CD4-positive, alpha-beta T cell treated with Interleukin-15 for 1 hour (primary cell): ENCODE measurements around the gene UBXN6.
A peak's percentile ranks its signal among the peaks of the same experiment; 100 is the strongest.

Experiments used
- DNase-seq: peaks from one replicate; pipeline ENCODE4 v3.0.0-alpha.2; 2020

The UBXN6 gene

DNA sequence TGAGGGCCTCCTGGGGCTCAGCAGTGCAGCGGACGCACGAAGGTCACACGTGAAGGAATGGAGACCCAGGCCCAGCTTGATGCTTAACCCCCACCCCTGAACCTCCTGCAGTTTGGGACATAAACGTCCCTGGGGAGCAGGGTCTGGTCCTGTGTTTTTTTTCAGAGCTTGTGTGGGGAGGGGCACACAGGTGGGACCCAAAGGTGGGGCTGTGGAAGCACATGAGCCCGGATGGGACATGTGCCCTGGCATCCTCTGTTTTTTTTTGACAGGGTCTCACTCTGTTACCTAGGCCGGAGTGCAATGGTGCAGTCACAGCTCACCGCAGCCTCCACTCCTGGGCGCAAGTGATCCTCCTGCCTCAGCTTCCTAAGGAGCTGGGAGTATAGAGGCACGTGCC lies 20.5 kb downstream of the UBXN6 start:
- no peak for DNase-seq

DNA sequence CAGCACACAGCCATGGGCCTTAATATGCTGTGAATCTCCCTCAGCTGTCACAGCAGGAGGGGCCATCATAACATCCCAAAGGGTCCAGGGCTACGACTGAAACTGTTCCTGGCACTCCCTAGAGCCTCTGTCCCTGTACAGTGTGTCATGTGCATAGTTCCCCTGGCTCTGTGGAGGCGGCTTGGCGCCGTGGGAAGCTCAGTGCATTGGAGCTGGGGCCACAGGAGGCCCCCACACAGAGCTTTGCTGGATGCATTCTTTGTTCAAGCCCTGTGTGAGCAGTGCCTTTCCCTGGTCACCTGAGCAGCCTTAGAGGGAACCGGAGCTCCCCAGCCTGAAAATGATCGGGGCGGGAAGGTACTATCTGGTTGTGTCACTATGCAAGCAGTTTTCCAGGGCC lies 21.4 kb downstream of the UBXN6 start:
- DNase-seq: no peak

DNA sequence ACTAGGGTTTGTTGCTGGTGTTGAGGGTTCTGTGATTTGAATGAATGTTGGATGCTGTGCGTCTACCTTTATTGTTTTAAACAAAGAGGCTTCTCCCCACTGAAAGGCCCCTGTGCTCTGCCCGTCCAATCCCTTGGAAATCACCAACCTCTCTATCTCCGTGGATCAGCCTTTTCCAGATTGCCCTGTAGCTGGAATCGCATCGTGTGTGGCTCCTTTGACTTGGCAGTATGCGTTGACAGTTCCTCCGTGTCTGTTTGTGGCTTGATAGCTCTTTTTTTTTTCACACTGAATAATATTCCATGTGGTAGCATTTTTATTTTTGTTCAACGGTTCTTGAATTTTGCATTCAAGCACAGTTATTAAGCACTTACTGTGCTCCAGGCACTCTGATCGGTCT lies 23.2 kb downstream of the UBXN6 start:
- no peak for DNase-seq

DNA sequence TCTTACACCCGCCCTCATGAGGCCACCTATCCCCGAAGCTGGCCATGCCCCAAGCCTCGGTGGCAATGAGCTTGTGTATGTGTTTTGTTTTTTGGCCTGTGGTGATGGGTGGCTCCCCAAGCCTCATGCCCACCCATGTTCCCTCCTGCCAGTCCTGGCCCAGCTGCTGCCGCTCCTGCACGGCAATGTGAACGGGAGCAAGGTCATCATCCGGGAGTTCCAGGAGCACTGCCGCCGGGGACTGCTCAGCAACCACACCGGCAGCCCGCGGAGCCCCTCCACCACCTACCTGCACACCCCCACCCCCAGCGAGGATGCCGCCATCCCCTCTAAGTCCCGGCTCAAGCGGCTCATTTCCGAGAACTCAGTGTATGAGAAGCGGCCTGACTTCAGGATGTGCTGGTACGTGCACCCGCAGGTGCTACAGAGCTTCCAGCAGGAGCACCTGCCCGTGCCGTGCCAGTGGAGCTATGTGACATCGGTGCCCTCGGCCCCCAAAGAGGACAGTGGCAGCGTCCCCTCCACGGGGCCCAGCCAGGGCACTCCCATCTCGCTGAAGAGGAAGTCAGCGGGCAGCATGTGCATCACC lies 24.6 kb downstream of the UBXN6 start:
- no peak for DNase-seq

DNA sequence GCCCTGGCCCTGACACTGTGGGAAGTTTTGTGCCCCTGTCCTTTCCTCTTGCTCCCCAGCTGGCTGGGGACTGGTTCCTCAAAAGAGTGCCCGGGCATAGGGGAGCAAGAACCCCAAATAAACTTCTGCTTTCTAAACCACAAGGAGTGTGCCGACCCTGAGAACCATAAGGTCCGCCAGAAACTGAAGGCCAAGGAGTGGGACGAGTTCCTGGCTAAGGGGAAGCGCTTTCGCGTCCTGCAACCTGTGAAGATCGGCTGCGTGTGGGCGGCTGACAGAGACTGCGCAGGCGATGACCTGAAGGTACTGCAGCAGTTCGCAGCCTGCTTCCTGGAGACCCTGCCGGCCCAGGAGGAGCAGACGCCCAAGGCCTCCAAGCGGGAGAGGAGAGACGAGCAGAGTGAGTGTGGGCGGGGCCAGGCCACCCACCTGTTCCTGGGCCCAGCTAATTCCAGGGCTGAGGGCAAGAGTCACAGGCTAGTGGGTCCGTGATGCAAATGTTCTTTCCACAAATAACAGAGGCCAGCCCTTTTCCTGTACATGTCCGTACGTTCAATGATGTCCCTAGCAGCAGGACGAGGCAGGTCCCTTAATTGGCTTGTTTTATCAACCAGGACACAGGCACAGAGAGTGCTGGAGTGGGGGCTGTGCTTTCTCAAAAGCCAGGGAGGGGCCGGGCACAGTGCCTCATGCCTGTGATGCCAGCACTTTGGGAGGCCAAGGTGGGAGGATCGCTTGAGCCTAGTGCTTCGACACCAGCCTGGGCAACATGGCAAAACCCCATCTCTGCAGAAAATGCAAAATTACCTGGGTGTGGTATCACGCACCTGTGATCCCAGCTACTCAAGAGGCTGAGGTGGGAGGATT lies 25.6 kb downstream of the UBXN6 start:
- DNase-seq: peak; percentile 64

DNA sequence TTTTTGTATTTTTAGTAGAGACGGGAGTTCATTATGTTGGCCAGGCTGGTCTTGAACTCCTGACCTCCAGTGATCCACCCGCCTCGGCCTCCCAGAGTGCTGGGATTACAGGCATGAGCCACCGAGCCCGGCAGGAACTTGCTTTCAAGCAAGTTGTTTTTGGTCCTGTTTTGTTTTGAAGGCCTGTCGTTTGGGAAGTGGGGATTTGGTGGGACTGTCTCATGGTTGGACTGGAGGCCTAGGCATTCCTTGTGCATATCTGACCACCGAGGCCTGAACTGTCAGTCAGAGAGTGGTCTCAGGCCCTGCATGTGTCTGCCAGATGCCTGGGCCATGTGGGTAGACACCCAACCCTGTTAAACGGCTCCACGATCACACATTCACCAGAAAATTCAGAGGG lies 26.3 kb downstream of the UBXN6 start:
- DNase-seq: no peak

DNA sequence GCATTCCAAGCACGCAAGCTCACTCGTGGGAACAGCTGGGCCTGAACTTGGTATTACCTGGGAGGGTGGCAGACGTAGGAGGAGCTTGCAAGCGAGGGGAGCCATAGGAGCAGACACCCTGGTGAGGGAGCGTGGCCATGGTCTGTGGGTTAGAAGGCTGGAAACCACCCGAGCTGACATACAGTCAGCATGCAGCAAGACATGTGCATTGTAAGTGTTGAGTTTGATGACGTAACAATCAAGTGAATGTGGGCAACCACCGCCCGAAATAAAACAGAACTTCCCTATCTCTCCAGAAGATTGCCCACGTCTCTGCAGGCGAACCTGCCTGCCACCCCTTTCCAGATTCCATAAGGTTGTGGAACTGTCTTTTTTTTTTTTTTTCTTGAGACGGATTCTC lies 26.8 kb downstream of the UBXN6 start:
- DNase-seq: peak; percentile 79

DNA sequence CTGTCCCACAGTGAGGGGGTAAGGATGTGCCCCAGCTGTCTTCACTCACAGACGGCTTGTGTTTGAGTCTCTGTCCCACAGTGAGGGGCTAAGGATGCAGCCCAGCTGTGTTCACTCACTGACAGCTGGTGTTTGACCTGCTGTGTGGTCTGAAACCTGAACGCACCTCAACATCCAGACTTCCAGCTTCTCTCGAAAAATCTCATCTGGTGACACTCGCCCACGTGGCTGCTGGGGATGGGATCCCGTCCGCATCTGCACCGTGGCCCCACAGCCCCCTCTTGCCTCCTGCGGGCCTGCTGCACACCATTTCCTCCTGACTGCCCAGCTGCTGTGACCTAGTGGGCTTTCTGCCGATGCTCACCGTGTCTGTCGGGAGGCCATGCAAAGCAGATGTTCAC lies 27.8 kb downstream of the UBXN6 start:
- no peak for DNase-seq

DNA sequence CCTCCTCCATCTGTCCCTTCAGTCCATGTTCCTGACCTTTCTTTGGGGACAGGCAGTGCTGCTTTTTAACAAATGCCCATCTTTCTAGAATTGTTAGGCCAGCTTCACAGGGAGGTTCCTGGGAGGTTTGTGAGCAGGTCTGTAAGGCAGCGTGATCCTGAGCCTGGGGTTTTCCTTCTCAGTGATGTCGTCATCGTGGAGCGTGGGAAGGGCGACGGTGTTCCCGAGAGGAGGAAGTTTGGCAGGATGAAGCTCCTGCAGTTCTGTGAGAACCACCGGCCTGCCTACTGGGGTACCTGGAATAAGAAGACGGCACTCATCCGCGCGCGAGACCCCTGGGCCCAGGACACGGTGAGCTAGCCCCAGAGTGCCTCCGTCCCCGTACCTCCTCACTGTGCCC lies 28.3 kb downstream of the UBXN6 start:
- DNase-seq: no peak

DNA sequence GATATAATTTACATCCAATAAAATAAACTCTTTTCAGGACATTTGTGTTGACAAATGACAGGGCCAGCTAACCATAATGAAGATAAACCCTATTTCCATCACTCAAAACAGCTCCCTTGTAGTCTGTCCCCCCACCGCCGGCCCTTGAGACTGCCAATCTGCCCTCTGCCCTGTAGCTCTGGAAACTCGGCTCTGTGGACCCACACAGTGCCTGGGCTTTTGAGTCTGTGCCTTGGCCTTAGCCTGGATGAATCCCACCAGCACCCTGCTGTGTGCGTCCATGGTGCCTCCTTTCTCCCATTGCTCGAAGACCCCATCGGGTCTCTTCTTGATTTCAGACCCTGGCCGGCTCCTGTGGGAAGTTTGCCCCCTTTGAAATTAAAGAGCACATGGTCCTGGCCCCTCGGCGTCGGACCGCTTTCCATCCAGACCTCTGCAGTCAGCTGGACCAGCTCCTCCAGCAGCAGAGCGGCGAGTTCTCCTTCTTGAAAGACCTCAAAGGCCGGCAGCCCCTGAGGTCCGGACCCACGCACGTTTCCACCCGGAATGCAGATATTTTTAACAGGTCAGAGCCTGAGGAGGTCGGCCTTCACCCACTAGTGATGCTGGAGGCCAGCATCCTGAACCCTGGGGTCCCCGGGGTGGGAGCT lies 29.1 kb downstream of the UBXN6 start:
- no peak for DNase-seq

DNA sequence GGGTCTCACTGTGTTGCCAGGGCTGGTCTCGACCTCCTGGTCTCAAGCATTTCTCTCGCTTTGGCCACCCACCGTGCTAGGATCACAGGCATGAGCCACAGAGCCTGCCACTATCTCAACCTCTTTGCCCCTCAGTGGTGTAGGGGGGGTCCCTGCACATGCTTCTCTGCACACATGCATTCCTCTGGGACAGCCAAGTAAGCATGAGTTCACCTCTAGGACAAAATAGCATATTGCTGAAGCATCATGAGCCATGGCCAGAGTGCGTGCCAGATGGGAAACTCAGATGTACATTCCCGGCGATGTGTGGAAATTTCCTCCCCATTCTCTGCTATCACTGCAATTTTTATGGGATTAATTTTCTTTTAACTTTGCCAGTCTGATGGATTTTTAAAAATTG lies 32.1 kb downstream of the UBXN6 start:
- DNase-seq: no peak

DNA sequence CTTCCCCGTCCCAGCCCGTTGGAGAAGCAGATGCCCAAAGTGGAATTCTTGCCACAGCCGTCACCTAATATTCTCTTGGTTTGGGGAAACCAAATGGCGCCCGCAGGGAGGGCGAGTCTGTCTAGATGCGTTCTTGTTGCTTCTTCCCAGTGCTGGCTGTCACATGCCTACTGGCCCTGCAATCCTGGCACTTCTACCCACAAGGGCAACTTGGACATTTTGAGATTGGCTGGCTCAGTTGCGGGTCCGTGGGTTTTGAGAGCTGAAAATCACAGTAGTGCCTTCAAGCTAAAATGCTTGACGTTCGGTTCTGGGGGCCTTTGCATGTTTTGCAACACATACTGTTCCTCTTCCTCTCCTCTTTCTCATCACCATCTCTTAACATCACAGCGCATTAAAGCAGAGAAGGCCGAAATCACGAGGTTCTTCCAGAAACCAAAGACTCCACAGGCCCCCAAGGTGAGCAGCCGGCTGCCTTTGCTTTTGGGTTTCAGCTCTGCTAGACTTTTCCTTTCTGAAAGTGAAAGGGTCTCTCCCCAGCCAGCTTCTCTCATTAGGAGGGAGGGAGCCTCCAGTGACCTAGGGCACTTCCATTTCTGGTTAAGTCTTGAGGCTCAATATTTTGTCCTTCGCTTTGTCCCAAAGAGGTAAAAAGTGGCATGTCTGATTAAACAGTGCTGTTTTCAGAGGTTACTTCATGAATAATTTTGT lies 34.0 kb downstream of the UBXN6 start:
- no peak for DNase-seq

DNA sequence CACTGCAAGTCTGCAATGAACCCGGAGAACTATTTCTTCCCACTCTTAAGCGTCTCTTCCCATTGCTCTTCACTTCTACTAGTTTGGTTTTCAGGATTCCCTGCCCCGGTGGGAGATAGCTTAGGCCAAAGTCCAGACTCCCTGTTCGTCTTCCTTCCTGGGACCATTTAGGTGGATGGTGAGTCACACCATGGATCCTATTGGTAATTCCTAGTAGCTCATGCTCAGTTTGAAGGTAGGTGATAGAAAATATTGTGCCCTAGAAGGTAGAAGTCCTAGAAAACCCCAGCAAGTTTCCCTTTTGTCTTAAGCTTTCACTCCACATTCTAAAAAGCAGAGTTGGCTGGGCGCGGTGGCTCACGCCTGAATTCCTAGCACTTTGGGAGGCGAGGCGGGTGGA lies 41.3 kb downstream of the UBXN6 start:
- no peak for DNase-seq

DNA sequence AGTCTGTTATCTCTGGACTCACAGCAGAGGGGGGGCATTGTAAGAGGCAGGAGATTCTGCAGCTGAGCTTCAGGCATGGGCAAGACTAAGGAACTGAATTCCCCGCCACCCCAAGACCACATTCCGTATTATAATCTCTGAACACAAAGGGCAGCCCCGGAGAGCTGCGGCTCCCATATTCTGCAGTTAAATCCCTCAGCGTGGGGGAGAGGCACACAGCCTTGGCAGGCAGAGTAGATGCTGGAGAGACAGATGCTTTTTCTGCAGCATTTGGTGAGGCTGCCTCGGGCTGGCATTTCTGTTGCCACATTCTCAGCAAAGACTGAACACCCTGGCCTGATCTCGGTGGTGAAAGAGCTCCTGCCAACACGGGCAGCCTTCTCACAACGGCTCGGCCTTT lies 42.2 kb downstream of the UBXN6 start:
- no peak for DNase-seq

DNA sequence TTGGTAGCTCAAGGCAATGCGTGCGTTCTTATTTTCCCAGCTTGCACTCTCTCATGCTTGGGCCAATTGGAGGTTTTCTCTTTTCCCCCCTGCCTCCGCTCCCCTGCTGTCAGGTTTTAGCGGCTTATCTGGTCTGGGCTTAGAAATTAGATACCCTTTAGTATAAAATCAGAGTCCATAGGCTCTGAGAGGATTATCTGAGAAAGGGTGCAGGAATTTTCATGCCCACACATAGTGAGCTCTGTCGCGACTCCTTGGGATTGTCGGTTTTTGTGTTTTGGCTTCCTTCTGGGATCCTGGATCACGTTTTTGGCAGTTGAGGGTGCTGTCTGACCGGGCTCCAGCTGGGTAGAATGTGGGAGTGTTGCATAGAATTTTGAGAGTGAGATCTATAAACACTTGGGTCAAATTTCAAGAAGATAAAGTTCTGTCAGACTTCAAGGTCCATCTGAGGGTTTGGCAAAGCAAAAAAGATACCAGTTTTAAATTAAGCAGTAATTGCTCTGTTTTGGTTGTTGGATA lies 42.7 kb downstream of the UBXN6 start:
- DNase-seq: no peak

DNA sequence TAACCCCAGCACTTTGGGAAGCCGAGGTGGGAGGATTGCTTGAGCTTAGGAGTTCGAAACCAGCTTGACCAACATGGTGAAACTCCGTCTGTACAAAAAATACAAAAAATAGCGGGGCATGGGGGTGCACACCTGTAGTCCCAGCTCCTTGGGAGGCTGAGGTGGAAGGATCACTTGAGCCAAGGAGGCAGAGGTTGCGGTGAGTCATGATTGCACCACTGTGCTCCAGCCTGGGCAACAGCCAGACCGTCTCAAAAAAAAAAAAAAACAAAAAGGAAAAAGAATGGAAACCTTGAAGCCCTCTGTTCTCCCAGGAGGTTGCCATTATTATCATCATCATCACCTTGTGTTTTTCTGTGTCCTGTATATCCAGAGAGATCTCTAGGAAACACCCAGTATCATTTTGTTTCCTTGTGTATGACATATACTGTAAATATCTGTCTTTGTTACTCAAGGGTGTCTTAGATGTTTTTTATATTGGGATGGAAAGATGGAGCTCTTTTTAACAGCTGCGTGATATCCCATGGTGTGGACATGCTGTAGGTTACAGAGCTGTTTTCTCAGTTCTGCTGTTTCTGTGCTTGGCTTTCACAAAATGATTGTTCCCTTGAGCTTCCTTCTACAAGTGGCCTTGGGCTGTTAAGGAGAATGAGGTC lies 43.3 kb downstream of the UBXN6 start:
- no peak for DNase-seq

DNA sequence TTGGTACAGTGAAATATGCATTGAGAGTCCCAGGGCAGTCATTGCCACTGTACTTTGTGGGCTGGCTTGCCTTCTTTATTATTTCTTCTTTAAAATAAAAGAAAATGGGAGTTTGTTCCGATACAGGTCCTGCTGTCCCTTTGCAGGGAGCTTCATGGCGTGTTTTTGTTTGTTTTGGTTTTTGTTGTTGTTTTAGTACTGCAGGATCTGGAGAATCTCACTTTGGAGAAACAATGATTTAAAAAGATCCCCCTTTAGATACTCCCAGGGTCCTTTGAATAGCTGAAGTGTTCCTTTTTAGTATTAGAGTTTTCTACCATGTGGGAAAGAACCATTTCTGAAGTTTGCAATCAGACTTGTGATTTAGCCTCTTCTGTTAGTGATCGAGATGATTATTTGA lies 44.0 kb downstream of the UBXN6 start:
- no peak for DNase-seq

DNA sequence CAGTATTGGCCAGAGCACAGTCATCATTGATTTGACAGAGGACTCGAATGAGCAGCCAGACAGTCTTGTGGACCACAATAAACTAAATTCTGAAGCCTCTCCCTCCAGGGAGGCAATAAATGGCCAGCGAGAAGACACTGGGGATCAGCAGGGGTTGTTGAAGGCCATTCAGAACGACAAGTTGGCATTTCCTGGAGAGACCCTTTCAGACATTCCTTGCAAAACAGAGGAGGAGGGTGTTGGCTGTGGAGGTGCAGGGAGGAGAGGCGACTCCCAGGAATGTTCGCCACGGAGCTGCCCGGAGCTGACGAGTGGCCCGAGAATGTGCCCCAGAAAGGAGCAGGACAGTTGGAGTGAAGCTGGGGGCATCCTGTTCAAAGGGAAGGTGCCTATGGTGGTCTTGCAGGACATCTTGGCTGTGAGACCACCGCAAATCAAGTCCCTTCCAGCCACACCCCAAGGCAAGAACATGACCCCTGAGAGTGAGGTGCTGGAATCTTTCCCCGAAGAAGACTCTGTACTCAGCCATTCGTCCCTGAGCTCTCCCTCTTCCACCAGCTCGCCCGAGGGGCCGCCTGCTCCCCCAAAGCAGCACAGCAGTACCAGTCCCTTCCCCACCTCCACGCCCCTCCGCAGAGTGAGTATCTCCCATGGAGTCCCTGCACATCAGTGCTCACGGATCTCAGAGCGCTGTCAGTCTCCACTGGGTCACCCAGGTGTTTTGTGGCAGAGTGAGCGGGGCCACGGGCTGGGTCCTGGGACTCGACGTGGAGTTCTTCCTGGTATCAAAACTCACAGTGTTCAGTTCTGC lies 48.3 kb downstream of the UBXN6 start:
- DNase-seq: no peak

DNA sequence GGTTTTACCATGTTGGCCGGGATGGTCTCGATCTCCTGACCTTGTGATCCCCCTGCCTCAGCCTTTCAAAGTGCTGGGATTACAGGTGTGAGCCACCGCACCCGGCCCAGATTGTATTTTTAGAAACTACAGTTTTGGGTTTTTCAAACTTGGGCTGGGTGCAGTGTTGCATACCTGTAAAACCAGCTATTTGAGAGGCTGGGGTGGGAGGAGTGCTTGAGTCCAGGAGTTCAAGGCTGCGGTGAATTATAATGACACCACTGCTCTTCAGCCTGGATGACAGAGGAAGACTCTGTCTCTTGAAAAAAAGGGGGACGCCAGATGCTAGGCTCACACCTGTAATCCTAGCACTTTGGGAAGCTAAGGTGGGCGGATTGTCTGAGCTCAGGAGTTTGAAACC lies 51.0 kb downstream of the UBXN6 start:
- no peak for DNase-seq

DNA sequence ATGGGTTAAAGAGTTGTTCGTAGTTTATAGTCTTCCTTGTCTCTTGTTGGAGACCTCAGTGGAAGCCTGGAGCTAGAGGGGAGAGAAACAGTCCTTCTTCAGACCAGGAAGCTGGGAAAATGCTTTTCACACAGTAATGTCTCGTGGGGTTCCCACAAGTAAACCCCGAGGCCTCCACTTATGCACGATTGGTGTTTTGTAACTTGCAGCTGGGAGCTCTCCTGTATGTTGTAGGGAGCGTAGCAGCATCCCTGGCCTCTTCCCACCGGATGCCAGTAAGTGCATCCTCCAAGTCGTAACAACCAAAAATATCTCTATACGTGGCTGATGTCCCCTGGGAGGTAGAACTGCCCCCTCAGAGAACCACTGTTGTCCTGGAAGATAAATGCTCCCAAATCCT lies 51.6 kb downstream of the UBXN6 start:
- no peak for DNase-seq

DNA sequence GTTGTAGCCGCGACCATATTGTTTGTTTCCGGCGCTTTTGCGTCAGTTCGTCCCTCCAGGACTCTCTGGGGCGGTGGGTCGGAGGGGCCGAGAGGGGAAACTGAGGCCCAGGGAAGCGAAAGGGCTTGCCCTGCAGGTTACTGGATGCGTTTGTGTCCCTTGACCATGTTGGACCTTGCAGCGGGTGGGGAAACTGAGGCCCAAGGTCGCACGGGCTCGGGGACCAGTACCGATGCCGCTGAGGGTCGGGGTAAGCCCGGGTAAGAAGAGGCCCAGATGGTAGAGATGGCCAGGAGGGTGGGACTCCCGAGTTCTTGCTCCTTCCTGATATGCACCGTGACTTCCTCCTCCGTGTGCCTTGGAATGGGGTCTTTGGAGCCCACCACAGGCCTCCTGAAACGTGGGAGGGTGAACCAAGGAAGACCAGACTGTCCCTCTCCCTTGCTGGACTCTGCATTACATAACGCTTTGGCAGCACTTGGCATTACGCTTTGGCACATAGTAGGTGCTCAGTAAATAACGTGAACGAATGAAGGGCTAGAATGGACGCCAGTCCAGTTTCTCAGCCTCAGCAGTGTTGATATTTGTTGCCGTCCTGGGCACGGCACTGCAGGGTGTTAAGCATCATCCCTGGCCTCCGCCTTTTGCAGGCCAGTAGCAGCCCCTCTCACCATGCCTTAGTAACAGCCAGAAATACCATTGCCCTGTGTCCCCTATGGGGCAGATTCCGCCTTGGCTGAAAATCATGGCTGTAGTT lies 54.4 kb downstream of the UBXN6 start:
- no peak for DNase-seq
